GM18508 (cell line): ENCODE measurements around the gene CCDC167.

ENCODE experiments used
- ATAC-seq: cut with Tn5 transposase; IDR thresholded peaks from one replicate; pipeline ENCODE4 v1.9.1; 2021; ENCODE audit warnings: moderate number of reproducible peaks; ENCODE audit not compliant: insufficient read depth, unreplicated experiment

The CCDC167 gene

DNA sequence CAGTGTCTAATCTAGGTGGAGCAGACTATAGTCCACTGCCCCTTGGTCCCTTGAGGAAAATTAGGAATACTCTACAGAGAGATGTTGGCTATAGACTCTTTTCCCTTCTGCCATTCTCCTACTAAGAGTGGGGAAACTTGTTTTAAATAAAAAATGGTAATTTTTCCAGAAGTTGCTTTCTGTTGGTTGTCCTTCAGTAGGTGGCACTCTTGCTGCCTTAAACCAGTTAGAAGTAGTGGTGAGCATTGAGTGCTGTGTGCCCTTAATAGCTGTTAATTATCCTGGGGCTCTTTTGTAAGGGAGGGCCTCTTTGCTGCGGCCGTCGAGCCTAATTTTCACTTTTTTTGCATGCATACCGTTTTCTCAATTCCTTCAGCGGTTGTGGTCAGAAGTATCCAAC is 63.9 kb downstream of the CCDC167 start:
- ATAC-seq = no peak

DNA sequence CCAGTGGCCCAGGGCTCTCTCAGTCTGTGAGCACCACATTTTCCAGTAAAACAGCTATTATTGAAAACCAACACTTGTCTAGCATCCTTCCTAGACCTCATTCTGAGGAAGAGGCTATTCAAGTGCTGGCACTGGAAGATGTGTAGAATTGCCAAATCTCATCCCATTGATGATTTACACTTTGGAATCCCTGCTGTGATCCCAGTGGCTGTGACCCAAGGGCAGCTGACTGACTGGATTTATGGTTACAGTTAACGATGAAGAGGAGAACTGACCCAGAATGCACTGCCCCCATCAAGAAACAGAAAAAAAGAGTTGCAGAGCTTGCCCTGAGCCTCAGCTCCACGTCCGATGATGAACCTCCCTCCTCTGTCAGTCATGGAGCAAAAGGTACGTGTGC is 64.3 kb downstream of the CCDC167 start:
- no peak for ATAC-seq

DNA sequence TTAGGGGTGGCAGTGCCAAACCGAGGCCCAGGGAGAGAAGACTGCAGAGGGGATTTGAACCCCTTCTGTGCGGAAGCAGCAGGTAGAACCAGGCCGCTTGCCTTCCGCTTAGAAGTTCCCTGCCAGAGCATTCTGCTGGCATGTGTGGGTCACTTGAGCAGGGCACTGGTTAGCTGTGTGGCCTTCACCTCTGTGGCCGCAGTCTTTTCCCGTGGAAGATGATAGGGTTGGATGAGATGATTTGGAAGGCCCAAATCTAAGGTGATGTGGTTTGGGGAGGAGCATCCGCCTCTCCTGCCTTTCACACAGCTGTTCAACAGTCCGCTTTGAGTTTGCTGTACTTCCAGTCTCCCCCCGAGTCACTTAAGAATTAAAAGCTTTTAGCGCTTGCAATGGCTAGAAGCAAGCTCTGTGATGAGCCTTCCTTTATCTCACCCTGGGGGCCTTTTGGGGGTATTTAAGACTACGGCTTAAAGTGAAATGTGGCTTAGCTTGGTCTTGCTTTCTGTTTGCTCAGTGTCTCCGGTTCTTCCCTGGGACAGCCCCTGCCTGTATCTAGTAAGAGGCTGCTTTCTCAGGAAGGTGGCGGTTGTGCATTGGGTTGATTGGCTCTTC is 65.9 kb downstream of the CCDC167 start:
- no peak for ATAC-seq
